ENCODE results near the gene MEIKIN.

- TF ChIP-seq CTCF (IDR thresholded peaks at IDR 0.05) (no peak), POLR2AphosphoS5 (IDR thresholded peaks at IDR 0.05) (no peak)
Observed at GRCh38 chr5:131906668-131907067, 38.8 kb downstream of the MEIKIN start.

All from esophagus muscularis mucosa (tissue), 3 donors.